ENCODE results near the gene UNC13B. TPM values are rescaled to one million over a fixed set of nuclear protein-coding genes. Genes with fewer than 3 reads are reported as not detected.

Gene UNC13B
- total and polyA plus RNA-seq, 2 experiments from 2014 or later, result 16.3 to 43.7 TPM

GRCh38 chr9:35186524-35186923 is 24.7 kb downstream of the UNC13B start:
- Histone ChIP-seq H3K27me3 (no peaks in the 10 kb centered on the region), H3K4me3 (no peak overlapping the region), H3K36me3 (no peaks in the 10 kb centered on the region), H3K9me3 (ENCODE audit: low read depth) (no peaks in the 10 kb centered on the region), H3K4me1 (ENCODE audit: low read depth) (no peaks in the 10 kb centered on the region), H3K27ac (no peak overlapping the region)
- no peak for DNase-seq (ENCODE audit: low read depth in 1 of 2, low spot score in 1 of 2)
- no peak for TF ChIP-seq CTCF (IDR thresholded peaks at IDR 0.05; ENCODE audit: low read depth, low read length)

- Histone ChIP-seq H3K4me3 (no peak overlapping the region), H3K27ac (no peak overlapping the region), H3K27me3 (no peaks in the 10 kb centered on the region), H3K36me3 (no peaks in the 10 kb centered on the region), H3K9me3 (ENCODE audit: low read depth) (peaks cover 5% of the 10 kb centered on the region), H3K4me1 (ENCODE audit: low read depth) (no peaks in the 10 kb centered on the region)
- no peak for TF ChIP-seq CTCF (IDR thresholded peaks at IDR 0.05; ENCODE audit: low read depth, low read length)
- no peak for DNase-seq (ENCODE audit: low read depth in 1 of 2, low spot score in 1 of 2)
Measured at GRCh38 chr9:35190203-35190602, 28.4 kb downstream of the UNC13B start.

- no peak overlapping the region for H3K4me3 ChIP-seq
- H3K36me3 ChIP-seq, result no peaks in the 10 kb centered on the region
- H3K4me1 ChIP-seq (ENCODE audit: low read depth), result no peaks in the 10 kb centered on the region
- H3K9me3 ChIP-seq (ENCODE audit: low read depth), result peaks cover 5% of the 10 kb centered on the region
- no peak for DNase-seq (ENCODE audit: low read depth in 1 of 2, low spot score in 1 of 2)
- TF ChIP-seq CTCF (IDR thresholded peaks at IDR 0.05; ENCODE audit: low read depth, low read length), result no peak
- no peaks in the 10 kb centered on the region for H3K27me3 ChIP-seq
- H3K27ac ChIP-seq, result no peak overlapping the region
Measured at GRCh38 chr9:35191105-35191504, 29.3 kb downstream of the UNC13B start.

GRCh38 chr9:35193762-35194161 is 32.0 kb downstream of the UNC13B start:
- no peaks in the 10 kb centered on the region for H3K27me3 ChIP-seq
- no peak overlapping the region for H3K27ac ChIP-seq
- DNase-seq (ENCODE audit: low read depth in 1 of 2, low spot score in 1 of 2), result no peak
- H3K9me3 ChIP-seq (ENCODE audit: low read depth), result peaks cover 5% of the 10 kb centered on the region
- H3K4me3 ChIP-seq, result no peak overlapping the region
- H3K4me1 ChIP-seq (ENCODE audit: low read depth), result no peaks in the 10 kb centered on the region
- H3K36me3 ChIP-seq, result no peaks in the 10 kb centered on the region
- TF ChIP-seq CTCF (IDR thresholded peaks at IDR 0.05; ENCODE audit: low read depth, low read length), result no peak

- DNase-seq (ENCODE audit: low read depth in 1 of 2, low spot score in 1 of 2), result no peak
- Histone ChIP-seq H3K9me3 (ENCODE audit: low read depth) (peaks cover 5% of the 10 kb centered on the region), H3K36me3 (no peaks in the 10 kb centered on the region), H3K27me3 (no peaks in the 10 kb centered on the region), H3K4me3 (no peak overlapping the region), H3K4me1 (ENCODE audit: low read depth) (no peaks in the 10 kb centered on the region), H3K27ac (no peak overlapping the region)
- TF ChIP-seq CTCF (IDR thresholded peaks at IDR 0.05; ENCODE audit: low read depth, low read length), result no peak
Measured at GRCh38 chr9:35195683-35196082, 33.9 kb downstream of the UNC13B start.

- H3K4me3 ChIP-seq, result no peak overlapping the region
Measured at GRCh38 chr9:35198191-35198590, 36.4 kb downstream of the UNC13B start.

More at GRCh38 chr9:35198191-35198590, 36.4 kb downstream of the UNC13B start:
- peaks cover 2% of the 10 kb centered on the region for H3K9me3 ChIP-seq (ENCODE audit: low read depth)
- no peak overlapping the region for H3K27ac ChIP-seq
- DNase-seq (ENCODE audit: low read depth in 1 of 2, low spot score in 1 of 2), result no peak
- no peak for TF ChIP-seq CTCF (IDR thresholded peaks at IDR 0.05; ENCODE audit: low read depth, low read length)
- H3K36me3 ChIP-seq, result no peaks in the 10 kb centered on the region
- H3K4me1 ChIP-seq (ENCODE audit: low read depth), result no peaks in the 10 kb centered on the region
- H3K27me3 ChIP-seq, result no peaks in the 10 kb centered on the region

Data from cardiac muscle cell (in vitro differentiated cells and primary cell).